NCI-H446 (cell line): ENCODE results near the gene CYP3A4.
"Not testable (repeated sequence)": the region's sequence is repeated elsewhere in the genome, so short reads cannot be mapped to it uniquely, and the experiment has no call there.

Experiments used
- DNase-seq, 2 experiments: peaks; one replicate each; lab custom pipeline; 2025; lab: John Stamatoyannopoulos, UW

The CYP3A4 gene

GRCh38 chr7:99792967-99793366 is 9.0 kb upstream of the CYP3A4 start:
- DNase-seq, result no peak

- DNase-seq, result no peak
Measured at GRCh38 chr7:99791667-99792369, 7.8 kb upstream of the CYP3A4 start.

- no peak for DNase-seq
Measured at GRCh38 chr7:99791021-99791420, 7.0 kb upstream of the CYP3A4 start.

- DNase-seq, result no peak
Measured at GRCh38 chr7:99790407-99790806, 6.4 kb upstream of the CYP3A4 start.

GRCh38 chr7:99789441-99790070 is 5.6 kb upstream of the CYP3A4 start:
- no peak for DNase-seq

- no peak for DNase-seq
Measured at GRCh38 chr7:99788554-99788953, 4.6 kb upstream of the CYP3A4 start.

- DNase-seq, result no peak
Measured at GRCh38 chr7:99786726-99787335, 2.8 kb upstream of the CYP3A4 start.

- not testable (repeated sequence) for DNase-seq
Measured at GRCh38 chr7:99785654-99786053, 1.7 kb upstream of the CYP3A4 start.

GRCh38 chr7:99782012-99782953 is 1.7 kb downstream of the CYP3A4 start:
- no peak for DNase-seq

GRCh38 chr7:99780588-99780987 is 3.4 kb downstream of the CYP3A4 start:
- DNase-seq, result no peak

GRCh38 chr7:99779949-99780348 is 4.0 kb downstream of the CYP3A4 start:
- no peak for DNase-seq

- DNase-seq, result no peak
Measured at GRCh38 chr7:99778880-99779279, 5.1 kb downstream of the CYP3A4 start.

- DNase-seq, result not testable (repeated sequence)
Measured at GRCh38 chr7:99773395-99773794, 10.6 kb downstream of the CYP3A4 start.

- no peak for DNase-seq
Measured at GRCh38 chr7:99772565-99772964, 11.4 kb downstream of the CYP3A4 start.

- DNase-seq, result not testable (repeated sequence)
Measured at GRCh38 chr7:99769494-99769893, 14.5 kb downstream of the CYP3A4 start.

- no peak for DNase-seq
Measured at GRCh38 chr7:99768471-99768870, 15.5 kb downstream of the CYP3A4 start.

- DNase-seq, result no peak
Measured at GRCh38 chr7:99767662-99768061, 16.3 kb downstream of the CYP3A4 start.

- no peak for DNase-seq
Measured at GRCh38 chr7:99766484-99767099, 17.4 kb downstream of the CYP3A4 start.

- no peak for DNase-seq
Measured at GRCh38 chr7:99764478-99764877, 19.5 kb downstream of the CYP3A4 start.

GRCh38 chr7:99762680-99763327 is 21.2 kb downstream of the CYP3A4 start:
- no peak for DNase-seq

GRCh38 chr7:99755085-99755484 is 28.9 kb downstream of the CYP3A4 start:
- no peak for DNase-seq
